Neural cell (in vitro differentiated cells): ENCODE results near the gene PPM1H. TPM values are rescaled to one million over a fixed set of nuclear protein-coding genes. Genes with fewer than 3 reads are reported as not detected.
"Not testable (repeated sequence)": the region's sequence is repeated elsewhere in the genome, so short reads cannot be mapped to it uniquely, and the experiment has no call there.

ENCODE experiments used
- H2AFZ ChIP-seq: fragments of 200-600, 300-800 bp; sonication (generic), shearing (Covaris generic); 2 replicates; pipeline ENCODE4 v1.6.0; 2014; ENCODE audit warnings: low read depth, mild to moderate bottlenecking, antibody characterized with exemption, low read length, moderate library complexity
- H3F3A ChIP-seq: fragments of 200-600 bp; shearing (Covaris generic); 2 replicates; pipeline ENCODE4 v1.6.1; 2016; ENCODE audit warnings: mild to moderate bottlenecking, moderate library complexity, mixed read lengths, antibody characterized with exemption, low read length; ENCODE audit not compliant: insufficient read depth, poor library complexity, severe bottlenecking
- H3K27ac ChIP-seq: fragments of 200-600, 300-800 bp; sonication (generic), shearing (Covaris generic); 2 replicates; pipeline ENCODE4 v1.5.1; 2014; ENCODE audit warnings: mild to moderate bottlenecking, low read length, moderate library complexity
- H3K27me3 ChIP-seq: fragments of 300-800, 200-600 bp; sonication (generic), shearing (Covaris generic); 2 replicates; pipeline ENCODE4 v1.6.0; 2014; ENCODE audit warnings: mild to moderate bottlenecking, low read depth, low read length, moderate library complexity; ENCODE audit not compliant: insufficient read depth
- H3K36me3 ChIP-seq: fragments of 300-800, 200-600 bp; sonication (generic), shearing (Covaris generic); 2 replicates; pipeline ENCODE4 v1.5.1; 2014; ENCODE audit warnings: mild to moderate bottlenecking, antibody characterized with exemption, low read length, moderate library complexity; ENCODE audit not compliant: insufficient read depth
- H3K4me2 ChIP-seq: fragments of 300-800, 200-600 bp; sonication (generic), shearing (Covaris generic); 2 replicates; pipeline ENCODE4 v1.6.0; 2014; ENCODE audit warnings: mild to moderate bottlenecking, low read length
- H3K4me3 ChIP-seq: fragments of 300-800, 200-600 bp; sonication (generic), shearing (Covaris generic); 2 replicates; pipeline ENCODE4 v1.5.1; 2014; ENCODE audit warnings: mild to moderate bottlenecking, low read length, moderate library complexity
- H3K79me2 ChIP-seq: fragments of 200-600 bp; shearing (Covaris generic); replicated peaks from 2 replicates; pipeline ENCODE4 v1.6.0; 2014; ENCODE audit warnings: mild to moderate bottlenecking, low read length, moderate library complexity; ENCODE audit not compliant: insufficient read depth
- H3K9ac ChIP-seq: fragments of 300-800, 200-600 bp; sonication (generic), shearing (Covaris generic); 2 replicates; pipeline ENCODE4 v1.6.1; 2016; ENCODE audit warnings: mild to moderate bottlenecking, low read length, mixed read lengths
- H3K9me2 ChIP-seq: fragments of 200-600 bp; shearing (Covaris generic); 2 replicates; pipeline ENCODE4 v1.6.1; 2016; ENCODE audit warnings: mild to moderate bottlenecking, low read length, mixed read lengths; ENCODE audit not compliant: insufficient read depth
- H3K9me3 ChIP-seq: fragments of 200-600, 300-800 bp; sonication (generic), shearing (Covaris generic); 2 replicates; pipeline ENCODE4 v1.6.1; 2016; ENCODE audit warnings: mild to moderate bottlenecking, mixed run types, low read length, moderate library complexity, mixed read lengths
- H4K20me1 ChIP-seq: fragments of 200-600 bp; shearing (Covaris generic); 2 replicates; pipeline ENCODE4 v1.6.1; 2016; ENCODE audit warnings: mild to moderate bottlenecking, mixed run types; ENCODE audit not compliant: insufficient read depth
- CTCF ChIP-seq: fragments of 450-650 bp; IDR thresholded peaks from 2 replicates; pipeline ENCODE4 v1.5.1; 2014; ENCODE audit warnings: antibody characterized with exemption, mild to moderate bottlenecking, moderate library complexity; ENCODE audit not compliant: poor library complexity, severe bottlenecking
- EP300 ChIP-seq: fragments of 450-650 bp; conservative IDR thresholded peaks from 2 replicates; pipeline ENCODE4 v1.6.1; 2014; ENCODE audit warnings: antibody characterized with exemption, mild to moderate bottlenecking, moderate library complexity; ENCODE audit not compliant: poor library complexity, severe bottlenecking
- EZH2 ChIP-seq: fragments of 200-600, 300-800 bp; shearing (Covaris generic), sonication (generic); IDR thresholded peaks from 2 replicates; pipeline ENCODE4 v1.6.1; 2014; ENCODE audit warnings: antibody characterized with exemption, low read length, borderline replicate concordance, mild to moderate bottlenecking; ENCODE audit not compliant: insufficient read depth, poor library complexity, severe bottlenecking
- MXI1 ChIP-seq: fragments of 450-650 bp; conservative IDR thresholded peaks from 2 replicates; pipeline ENCODE4 v1.6.1; 2014; ENCODE audit warnings: antibody characterized with exemption, mild to moderate bottlenecking; ENCODE audit not compliant: poor library complexity, severe bottlenecking
- POLR2AphosphoS5 ChIP-seq: IDR thresholded peaks from 2 replicates; pipeline ENCODE4 v1.6.1; 2012
- RAD21 ChIP-seq: fragments of 450-650 bp; conservative IDR thresholded peaks from 2 replicates; pipeline ENCODE4 v1.6.1; 2014; ENCODE audit warnings: antibody characterized with exemption, mild to moderate bottlenecking, moderate library complexity
- SMC3 ChIP-seq: fragments of 450-650 bp; conservative IDR thresholded peaks from 2 replicates; pipeline ENCODE4 v1.6.1; 2014; ENCODE audit warnings: antibody characterized with exemption, mild to moderate bottlenecking, moderate library complexity; ENCODE audit not compliant: poor library complexity
- TAF1 ChIP-seq: IDR thresholded peaks from 2 replicates; pipeline ENCODE4 v1.6.1; 2012; ENCODE audit warnings: low read depth
- polyA plus RNA-seq: library from polyadenylated mRNA; depleted of rRNA; stranded (reverse); fragments of >200 nt; gene quantifications from 2 replicates; pipeline ENCODE4 v1.2.3, GENCODE V29; 2014
- TF ChIP-seq, protein P1 (sequence below): IDR thresholded peaks from 2 replicates; pipeline ENCODE4 v1.6.1; 2012; ENCODE audit warnings: borderline replicate concordance

PPM1H gene
- polyA plus RNA-seq, 1 donor from 2014 or later, result 3.9 TPM

- no peak overlapping the region for H3K9ac ChIP-seq
- H3K4me3 ChIP-seq, result no peak overlapping the region
- H3K79me2 ChIP-seq, result no peaks in the 10 kb centered on the region
Observed at GRCh38 chr12:62731055-62731820, 203.7 kb downstream of the PPM1H start.

GRCh38 chr12:62730649-62731048, 204.3 kb downstream of the PPM1H start:
- Histone ChIP-seq H3K27ac (no peak overlapping the region), H3K4me2 (no peak overlapping the region), H2AFZ (no peak overlapping the region), H3K9me3 (no peaks in the 10 kb centered on the region), H3F3A (no peaks in the 10 kb centered on the region), H4K20me1 (no peaks in the 10 kb centered on the region), H3K27me3 (no peaks in the 10 kb centered on the region), H3K36me3 (no peaks in the 10 kb centered on the region), H3K9me2 (no peaks in the 10 kb centered on the region), H3K4me3 (no peak overlapping the region), H3K9ac (no peak overlapping the region), H3K79me2 (no peaks in the 10 kb centered on the region)
- no peak for TF ChIP-seq POLR2AphosphoS5
- TF ChIP-seq EZH2, result no peak
- no peak for TF ChIP-seq TAF1
- TF ChIP-seq, protein P1, sequence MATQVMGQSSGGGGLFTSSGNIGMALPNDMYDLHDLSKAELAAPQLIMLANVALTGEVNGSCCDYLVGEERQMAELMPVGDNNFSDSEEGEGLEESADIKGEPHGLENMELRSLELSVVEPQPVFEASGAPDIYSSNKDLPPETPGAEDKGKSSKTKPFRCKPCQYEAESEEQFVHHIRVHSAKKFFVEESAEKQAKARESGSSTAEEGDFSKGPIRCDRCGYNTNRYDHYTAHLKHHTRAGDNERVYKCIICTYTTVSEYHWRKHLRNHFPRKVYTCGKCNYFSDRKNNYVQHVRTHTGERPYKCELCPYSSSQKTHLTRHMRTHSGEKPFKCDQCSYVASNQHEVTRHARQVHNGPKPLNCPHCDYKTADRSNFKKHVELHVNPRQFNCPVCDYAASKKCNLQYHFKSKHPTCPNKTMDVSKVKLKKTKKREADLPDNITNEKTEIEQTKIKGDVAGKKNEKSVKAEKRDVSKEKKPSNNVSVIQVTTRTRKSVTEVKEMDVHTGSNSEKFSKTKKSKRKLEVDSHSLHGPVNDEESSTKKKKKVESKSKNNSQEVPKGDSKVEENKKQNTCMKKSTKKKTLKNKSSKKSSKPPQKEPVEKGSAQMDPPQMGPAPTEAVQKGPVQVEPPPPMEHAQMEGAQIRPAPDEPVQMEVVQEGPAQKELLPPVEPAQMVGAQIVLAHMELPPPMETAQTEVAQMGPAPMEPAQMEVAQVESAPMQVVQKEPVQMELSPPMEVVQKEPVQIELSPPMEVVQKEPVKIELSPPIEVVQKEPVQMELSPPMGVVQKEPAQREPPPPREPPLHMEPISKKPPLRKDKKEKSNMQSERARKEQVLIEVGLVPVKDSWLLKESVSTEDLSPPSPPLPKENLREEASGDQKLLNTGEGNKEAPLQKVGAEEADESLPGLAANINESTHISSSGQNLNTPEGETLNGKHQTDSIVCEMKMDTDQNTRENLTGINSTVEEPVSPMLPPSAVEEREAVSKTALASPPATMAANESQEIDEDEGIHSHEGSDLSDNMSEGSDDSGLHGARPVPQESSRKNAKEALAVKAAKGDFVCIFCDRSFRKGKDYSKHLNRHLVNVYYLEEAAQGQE, result no peak
- TF ChIP-seq SMC3, result no peak
- TF ChIP-seq EP300, result no peak

More at GRCh38 chr12:62731055-62731820, 203.7 kb downstream of the PPM1H start:
- H3K9me2 ChIP-seq, result no peaks in the 10 kb centered on the region
- no peaks in the 10 kb centered on the region for H3K9me3 ChIP-seq
- no peak overlapping the region for H2AFZ ChIP-seq
- no peaks in the 10 kb centered on the region for H3K27me3 ChIP-seq
- TF ChIP-seq, protein P1, result no peak
- TF ChIP-seq SMC3, result no peak
- TF ChIP-seq EP300, result no peak
- TF ChIP-seq EZH2, result no peak
- TF ChIP-seq MXI1, result no peak
- no peak for TF ChIP-seq RAD21
- TF ChIP-seq TAF1, result no peak
- no peak for TF ChIP-seq POLR2AphosphoS5
- TF ChIP-seq CTCF, result no peak
- no peaks in the 10 kb centered on the region for H4K20me1 ChIP-seq
- H3F3A ChIP-seq, result no peaks in the 10 kb centered on the region
- no peak overlapping the region for H3K4me2 ChIP-seq
- no peaks in the 10 kb centered on the region for H3K36me3 ChIP-seq
- H3K27ac ChIP-seq, result no peak overlapping the region

GRCh38 chr12:62729579-62730544, 205.1 kb downstream of the PPM1H start:
- not testable (repeated sequence) for H3K9me2 ChIP-seq, H3F3A ChIP-seq, H2AFZ ChIP-seq, H4K20me1 ChIP-seq, H3K4me2 ChIP-seq, H3K36me3 ChIP-seq, H3K4me3 ChIP-seq, H3K27ac ChIP-seq, H3K79me2 ChIP-seq, H3K9me3 ChIP-seq, H3K9ac ChIP-seq, H3K27me3 ChIP-seq
